Esophagus muscularis mucosa (tissue), 4 donors: ENCODE results near the gene TRIM33. TPM values are rescaled to one million over a fixed set of nuclear protein-coding genes. Genes with fewer than 3 reads are reported as not detected.

ENCODE experiments used
- DNase-seq: peaks from one replicate; pipeline ENCODE4 v3.0.0-alpha.2; 2017; ENCODE audit errors: extremely low spot score
- H3K27ac ChIP-seq, 4 donors: fragments of 200-600 bp; sonication (generic); replicated peaks in 1 of 4; 1 replicate in 3 of 4; 2 replicates in 1 of 4; pipeline ENCODE4 v1.5.1; 2016 to 2019; ENCODE audit warnings: mild to moderate bottlenecking in 1 of 4
- H3K27me3 ChIP-seq, 4 donors: fragments of 200-600 bp; sonication (generic); one replicate each; pipeline versions ENCODE4 v1.5.1 to v1.6.0; 2016 to 2019
- H3K36me3 ChIP-seq, 4 donors: fragments of 200-600 bp; sonication (generic); one replicate each; pipeline ENCODE4 v1.5.1; 2016 to 2019
- H3K4me1 ChIP-seq, 4 donors: fragments of 200-600 bp; sonication (generic); one replicate each; pipeline ENCODE4 v1.5.1; 2016 to 2019
- H3K4me3 ChIP-seq, 4 donors: fragments of 200-600 bp; sonication (generic); 1 replicate in 2 of 4; 2 replicates in 2 of 4; pipeline ENCODE4 v1.5.1; 2016 to 2019; ENCODE audit warnings: mild to moderate bottlenecking in 4 of 4, moderate library complexity in 1 of 4
- H3K9me3 ChIP-seq, 4 donors: fragments of 200-600 bp; sonication (generic); 1 replicate in 3 of 4; 2 replicates in 1 of 4; pipeline ENCODE4 v1.5.1; 2016 to 2019
- EP300 ChIP-seq: sonication (generic); formaldehyde crosslinking; IDR thresholded peaks from one replicate; pipeline ENCODE4 v1.6.1; 2017; ENCODE audit warnings: antibody characterized with exemption
- POLR2A ChIP-seq: fragments of 450-650 bp; IDR thresholded peaks from one replicate; pipeline ENCODE4 v1.6.1; 2017; ENCODE audit warnings: antibody characterized with exemption, moderate library complexity, mild to moderate bottlenecking, low read depth
- POLR2AphosphoS5 ChIP-seq, 2 donors: sonication (generic); formaldehyde crosslinking; IDR thresholded peaks; one replicate each; pipeline ENCODE4 v1.6.1; 2017; ENCODE audit warnings: antibody characterized with exemption in 2 of 2
- WGBS: methylation state at CpG from one replicate; pipeline ENCODE4 v1.1.5; 2018; 5-methylcytosine and 5-hydroxymethylcytosine counted together
- intact Hi-C: fragments of 100-400 bp; cut with DNase I; formaldehyde crosslinking; loops from one replicate; pipeline ENCODE4 v1.15.1; 2023
- total RNA-seq, 4 donors: library from RNA; depleted of rRNA; stranded (reverse); fragments of >200 nt; gene quantifications; one replicate each; pipeline versions ENCODE4 v1.1.0 to v1.2.1, GENCODE V29; 2016
- TF ChIP-seq, protein P1 (sequence below), 3 experiments: fragments of 200-600 bp in 2 of 3; fragments of 450-650 bp in 1 of 3; sonication (generic) in 2 of 3; IDR thresholded peaks; one replicate each; pipeline ENCODE4 v1.5.1; 2017 to 2019; ENCODE audit warnings: antibody characterized with exemption in 3 of 3, mild to moderate bottlenecking in 2 of 3, moderate library complexity in 1 of 3

The TRIM33 gene
- total RNA-seq, 4 donors from 2014 or later: 28.0 to 36.6 (median 29.5) TPM

DNA sequence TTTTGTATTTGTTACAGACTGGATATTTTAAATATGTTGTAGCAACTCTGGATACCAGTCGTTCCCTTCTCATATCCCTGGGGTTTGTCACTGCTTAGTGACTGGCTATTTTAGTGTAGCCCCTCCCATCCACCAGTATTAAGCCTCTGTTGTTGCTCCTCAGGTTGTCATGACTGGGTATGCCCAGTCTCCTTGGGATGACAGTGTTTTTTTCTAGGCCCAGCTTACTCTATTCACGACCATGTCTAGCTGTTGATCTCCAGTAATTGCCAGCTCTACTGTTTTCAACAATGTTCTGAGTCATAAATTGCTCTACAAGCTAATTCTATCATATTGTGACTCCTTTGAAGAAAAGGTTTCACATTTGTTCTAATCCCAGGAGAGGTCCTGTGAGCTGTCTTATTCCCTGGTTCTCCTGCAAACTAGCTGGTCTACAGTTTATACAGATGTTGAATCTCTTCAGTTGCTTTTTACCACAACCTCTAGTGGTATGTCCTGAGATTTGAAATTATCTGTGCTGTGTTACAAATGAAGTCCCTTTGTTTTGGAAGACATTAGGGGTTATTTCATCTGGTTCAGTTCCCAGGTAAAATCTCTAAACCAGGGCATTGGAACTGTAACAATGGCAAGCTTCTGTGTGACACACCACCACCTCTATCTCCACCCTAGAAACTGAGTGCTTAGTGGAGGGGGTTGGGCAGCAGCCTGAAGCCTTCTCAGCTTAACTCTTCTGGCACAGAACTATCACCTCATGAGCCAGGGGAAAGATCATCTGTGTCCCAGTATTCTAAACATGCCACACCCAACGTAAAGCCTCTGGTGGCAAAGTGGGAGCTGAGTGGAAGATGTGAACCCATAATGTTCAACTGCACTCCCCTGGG lies 124.6 kb downstream of the TRIM33 start:
- peaks cover 0 to 6% (median 2%) of the 10 kb centered on the region in 4 donors for H3K4me1 ChIP-seq
- intact Hi-C loops: no loop called here
- peaks cover 0 to 25% (median 21%) of the 10 kb centered on the region in 4 donors for H3K9me3 ChIP-seq
- no peaks in the 10 kb centered on the region for H3K27me3 ChIP-seq
- TF ChIP-seq POLR2AphosphoS5 (IDR thresholded peaks at IDR 0.05) (no peak), POLR2A (no peak), EP300 (no peak)
- TF ChIP-seq, protein P1, sequence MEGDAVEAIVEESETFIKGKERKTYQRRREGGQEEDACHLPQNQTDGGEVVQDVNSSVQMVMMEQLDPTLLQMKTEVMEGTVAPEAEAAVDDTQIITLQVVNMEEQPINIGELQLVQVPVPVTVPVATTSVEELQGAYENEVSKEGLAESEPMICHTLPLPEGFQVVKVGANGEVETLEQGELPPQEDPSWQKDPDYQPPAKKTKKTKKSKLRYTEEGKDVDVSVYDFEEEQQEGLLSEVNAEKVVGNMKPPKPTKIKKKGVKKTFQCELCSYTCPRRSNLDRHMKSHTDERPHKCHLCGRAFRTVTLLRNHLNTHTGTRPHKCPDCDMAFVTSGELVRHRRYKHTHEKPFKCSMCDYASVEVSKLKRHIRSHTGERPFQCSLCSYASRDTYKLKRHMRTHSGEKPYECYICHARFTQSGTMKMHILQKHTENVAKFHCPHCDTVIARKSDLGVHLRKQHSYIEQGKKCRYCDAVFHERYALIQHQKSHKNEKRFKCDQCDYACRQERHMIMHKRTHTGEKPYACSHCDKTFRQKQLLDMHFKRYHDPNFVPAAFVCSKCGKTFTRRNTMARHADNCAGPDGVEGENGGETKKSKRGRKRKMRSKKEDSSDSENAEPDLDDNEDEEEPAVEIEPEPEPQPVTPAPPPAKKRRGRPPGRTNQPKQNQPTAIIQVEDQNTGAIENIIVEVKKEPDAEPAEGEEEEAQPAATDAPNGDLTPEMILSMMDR (IDR thresholded peaks at IDR 0.05): no peak
- 64% methylated on average over 3 of the region's 3 CpGs for whole genome bisulfite sequencing
- H3K4me3 ChIP-seq: no peak overlapping the region
- no peaks in the 10 kb centered on the region for H3K36me3 ChIP-seq
- H3K27ac ChIP-seq: no peak overlapping the region
- DNase-seq: no peak

DNA sequence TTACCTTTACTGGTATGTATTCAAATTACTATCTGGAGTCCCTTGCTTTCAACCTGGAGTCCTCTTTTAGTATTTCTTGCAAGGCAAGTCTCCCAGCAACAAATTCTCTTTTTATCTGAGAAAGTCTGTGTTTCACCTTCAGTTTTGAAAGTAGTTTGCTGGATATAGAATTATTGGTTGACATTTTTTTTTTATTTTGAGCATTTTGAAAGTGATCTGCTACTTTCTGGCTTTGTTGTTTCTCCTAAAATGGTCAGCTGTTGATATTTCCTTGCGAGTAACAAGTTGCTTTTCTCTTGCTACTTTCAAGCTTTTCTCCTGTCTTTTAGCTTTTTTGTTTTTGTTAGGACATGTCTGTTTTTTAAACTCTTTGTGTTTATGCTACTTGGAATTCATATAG lies 126.1 kb downstream of the TRIM33 start:
- intact Hi-C loops: no loop called here
- 94% methylated on average over 1 of the region's 1 CpG for WGBS
- no peak for DNase-seq

DNA sequence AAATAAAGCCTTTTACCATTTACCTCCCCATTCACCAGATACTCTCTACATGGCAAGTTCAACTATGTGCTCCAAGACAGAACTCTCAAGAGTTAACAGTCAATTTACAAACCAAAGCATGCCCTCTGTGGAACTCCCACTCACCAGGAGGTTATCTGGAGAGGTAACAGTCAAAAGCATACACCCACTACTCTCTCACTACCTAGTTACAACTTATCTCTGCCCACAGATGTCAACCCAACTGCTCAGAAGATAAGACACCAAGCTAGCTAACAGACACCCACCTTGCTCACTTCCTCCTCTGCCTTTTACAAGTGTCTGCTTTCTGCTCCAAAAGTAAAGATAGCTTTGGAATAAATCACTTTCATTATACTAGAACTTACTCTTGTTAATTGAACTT lies 131.0 kb downstream of the TRIM33 start:
- Histone ChIP-seq H3K4me3 (no peak overlapping the region), H3K36me3 (no peaks in the 10 kb centered on the region), H3K27ac (no peak overlapping the region), H3K4me1 (no peaks in the 10 kb centered on the region), H3K9me3 (peaks cover 0 to 16% (median 14%) of the 10 kb centered on the region in 4 donors), H3K27me3 (no peaks in the 10 kb centered on the region)
- intact Hi-C loops: no loop called here
- TF ChIP-seq, protein P1 (IDR thresholded peaks at IDR 0.05): no peak
- DNase-seq: no peak

More for the DNA sequence above, 126.1 kb downstream of the TRIM33 start:
- no peak overlapping the region for H3K4me3 ChIP-seq
- no peak for TF ChIP-seq POLR2AphosphoS5 (IDR thresholded peaks at IDR 0.05)
- no peak for TF ChIP-seq POLR2A
- no peak for TF ChIP-seq EP300
- TF ChIP-seq, protein P1 (IDR thresholded peaks at IDR 0.05): no peak
- no peaks in the 10 kb centered on the region for H3K36me3 ChIP-seq
- no peak overlapping the region for H3K27ac ChIP-seq
- peaks cover 0 to 25% (median 21%) of the 10 kb centered on the region in 4 donors for H3K9me3 ChIP-seq
- H3K27me3 ChIP-seq: no peaks in the 10 kb centered on the region
- H3K4me1 ChIP-seq: peaks cover 0 to 6% (median 2%) of the 10 kb centered on the region in 4 donors

DNA sequence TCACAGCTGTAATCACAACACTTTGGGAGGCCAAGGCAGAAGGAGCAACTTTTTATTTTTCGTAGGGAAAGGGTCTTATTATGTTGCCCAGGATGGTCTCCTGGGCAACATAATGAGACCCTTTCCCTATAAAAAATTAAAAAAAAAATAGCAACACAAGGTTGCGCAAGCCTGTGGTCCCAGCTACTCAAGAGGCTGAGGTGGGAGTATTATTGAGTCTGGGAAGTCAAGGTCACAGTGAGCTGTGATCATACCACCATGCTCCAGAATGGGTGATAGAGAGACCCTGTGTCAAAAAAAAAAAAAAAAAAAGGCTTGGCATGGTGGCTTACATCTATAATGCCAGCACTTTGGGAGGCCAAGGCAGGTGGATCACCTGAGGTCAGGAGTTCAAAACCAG lies 131.6 kb downstream of the TRIM33 start:
- Histone ChIP-seq H3K4me3 (no peak overlapping the region), H3K36me3 (no peaks in the 10 kb centered on the region), H3K9me3 (peaks cover 0 to 12% (median 11%) of the 10 kb centered on the region in 4 donors), H3K27ac (no peak overlapping the region), H3K4me1 (no peaks in the 10 kb centered on the region), H3K27me3 (no peaks in the 10 kb centered on the region)
- WGBS: 94% methylated on average over 2 of the region's 2 CpGs
- intact Hi-C loops: no loop called here
- TF ChIP-seq, protein P1 (IDR thresholded peaks at IDR 0.05): no peak
- TF ChIP-seq POLR2A: no peak
- TF ChIP-seq EP300: no peak
- DNase-seq: no peak

DNA sequence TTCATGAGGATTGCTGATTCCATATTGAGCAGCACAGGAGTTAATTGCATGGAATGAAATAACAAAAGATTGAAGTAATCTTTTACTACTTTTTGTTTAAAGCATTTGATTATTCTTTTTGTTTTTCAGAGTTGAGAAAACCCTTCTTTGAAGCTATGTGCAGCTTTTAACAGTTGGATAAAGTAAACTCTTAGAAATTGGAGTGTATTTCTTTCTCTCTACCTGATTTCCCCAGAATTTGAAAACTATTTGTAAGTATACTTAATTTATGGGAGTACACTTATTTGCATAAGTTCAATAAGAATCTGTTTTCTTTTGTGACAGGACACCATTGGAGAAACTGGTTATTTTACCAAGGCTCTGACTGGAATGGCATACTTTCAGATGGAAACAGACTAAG lies 133.6 kb downstream of the TRIM33 start:
- no peak for DNase-seq

More for the DNA sequence above, 133.6 kb downstream of the TRIM33 start:
- intact Hi-C loops: no loop called here
- H3K4me3 ChIP-seq: no peak overlapping the region
- H3K27me3 ChIP-seq: no peaks in the 10 kb centered on the region
- H3K9me3 ChIP-seq: peaks cover 0 to 15% (median 9%) of the 10 kb centered on the region in 4 donors
- H3K36me3 ChIP-seq: no peaks in the 10 kb centered on the region
- TF ChIP-seq, protein P1 (IDR thresholded peaks at IDR 0.05): no peak
- no peak for TF ChIP-seq EP300
- no peak for TF ChIP-seq POLR2AphosphoS5 (IDR thresholded peaks at IDR 0.05)
- TF ChIP-seq POLR2A: no peak
- peaks cover 0 to 11% (median 2%) of the 10 kb centered on the region in 4 donors for H3K4me1 ChIP-seq
- no peak overlapping the region for H3K27ac ChIP-seq
